GM23248 (cell line): Measurements from ENCODE around the gene NAA25. TPM values are rescaled to one million over a fixed set of nuclear protein-coding genes. Genes with fewer than 3 reads are reported as not detected.
"Not testable (repeated sequence)": the region's sequence is repeated elsewhere in the genome, so short reads cannot be mapped to it uniquely, and the experiment has no call there.

Experiments
- DNase-seq: peaks from one replicate; pipeline ENCODE4 v3.0.0-alpha.2; 2015
- H2AFZ ChIP-seq: fragments of 200-600 bp; sonication (generic); 2 replicates; pipeline ENCODE4 v1.6.1; 2016; ENCODE audit warnings: antibody characterized with exemption
- H3F3A ChIP-seq: fragments of 200-600 bp; sonication (generic); 2 replicates; pipeline ENCODE4 v1.6.1; 2016; ENCODE audit warnings: mild to moderate bottlenecking, antibody characterized with exemption, mixed run types; ENCODE audit not compliant: insufficient read depth
- H3K27ac ChIP-seq: fragments of 200-600 bp; sonication (generic); 2 replicates; pipeline ENCODE4 v1.5.1; 2016; ENCODE audit warnings: mild to moderate bottlenecking
- H3K27me3 ChIP-seq: fragments of 200-600 bp; sonication (generic); replicated peaks from 2 replicates; pipeline ENCODE4 v1.6.1; 2016; ENCODE audit warnings: mild to moderate bottlenecking; ENCODE audit not compliant: insufficient read depth
- H3K36me3 ChIP-seq: fragments of 200-600 bp; sonication (generic); 2 replicates; pipeline ENCODE4 v1.6.1; 2016; ENCODE audit warnings: low read depth, mild to moderate bottlenecking
- H3K4me1 ChIP-seq: fragments of 200-600 bp; sonication (generic); 2 replicates; pipeline ENCODE4 v1.6.1; 2016; ENCODE audit warnings: mild to moderate bottlenecking; ENCODE audit not compliant: insufficient read depth
- H3K4me2 ChIP-seq: fragments of 200-600 bp; sonication (generic); one replicate; pipeline ENCODE4 v1.6.1; 2016; ENCODE audit warnings: mild to moderate bottlenecking; ENCODE audit not compliant: unreplicated experiment
- H3K4me3 ChIP-seq: fragments of 200-600 bp; sonication (generic); 2 replicates; pipeline ENCODE4 v1.5.1; 2016; ENCODE audit warnings: mild to moderate bottlenecking
- H3K79me2 ChIP-seq: fragments of 200-600 bp; sonication (generic); 2 replicates; pipeline ENCODE4 v1.6.1; 2016; ENCODE audit warnings: mild to moderate bottlenecking; ENCODE audit not compliant: insufficient read depth
- H3K9ac ChIP-seq: fragments of 200-600 bp; sonication (generic); 2 replicates; pipeline ENCODE4 v1.6.1; 2016; ENCODE audit warnings: mild to moderate bottlenecking
- H3K9me2 ChIP-seq: fragments of 200-600 bp; sonication (generic); 2 replicates; pipeline ENCODE4 v1.6.1; 2016; ENCODE audit warnings: mixed run types, mild to moderate bottlenecking, moderate library complexity; ENCODE audit not compliant: insufficient read depth
- H3K9me3 ChIP-seq: fragments of 200-600 bp; sonication (generic); one replicate; pipeline ENCODE4 v1.6.1; 2017; ENCODE audit warnings: low read depth
- H4K20me1 ChIP-seq: fragments of 200-600 bp; sonication (generic); 2 replicates; pipeline ENCODE4 v1.6.0; 2016; ENCODE audit not compliant: insufficient read depth
- EZH2 ChIP-seq: fragments of 200-600 bp; sonication (generic); IDR thresholded peaks from 2 replicates; pipeline ENCODE4 v1.6.1; 2018; ENCODE audit warnings: antibody characterized with exemption, mild to moderate bottlenecking; ENCODE audit not compliant: insufficient read depth, poor library complexity, severe bottlenecking
- EZH2phosphoT487 ChIP-seq: fragments of 200-600 bp; sonication (generic); IDR thresholded peaks from 2 replicates; pipeline ENCODE4 v1.6.1; 2018; ENCODE audit warnings: antibody characterized with exemption, moderate library complexity, mild to moderate bottlenecking, low read depth; ENCODE audit not compliant: insufficient read depth
- WGBS, 2 experiments: methylation state at CpG; one replicate each; pipeline ENCODE4 v1.1.6; 2015 to 2017; ENCODE audit warnings: low lambda C conversion rate in 2 of 2, low coverage in 1 of 2; ENCODE audit errors: missing lambda C conversion rate in 2 of 2; 5-methylcytosine and 5-hydroxymethylcytosine counted together
- in situ Hi-C: fragments of 300-500 bp; cut with MboI; formaldehyde crosslinking; loops from 2 replicates; pipeline ENCODE4 v1.15.0; 2020
- polyA plus RNA-seq: library from polyadenylated mRNA; unstranded; fragments of >200 nt; fragmentation: Nextera tagmentation; extraction: Ambion mirVana; gene quantifications from 2 replicates; pipeline ENCODE4 v1.2.1, GENCODE V29; 2016
- total RNA-seq: library from RNA; depleted of rRNA; stranded (reverse); fragments of >200 nt; shearing (Covaris generic); gene quantifications from 2 replicates; pipeline ENCODE4 v1.2.3, GENCODE V29; 2014

The NAA25 gene
- total and polyA plus RNA-seq, 2 experiments from 2014 or later, result 15.2 to 16.1 TPM

DNA sequence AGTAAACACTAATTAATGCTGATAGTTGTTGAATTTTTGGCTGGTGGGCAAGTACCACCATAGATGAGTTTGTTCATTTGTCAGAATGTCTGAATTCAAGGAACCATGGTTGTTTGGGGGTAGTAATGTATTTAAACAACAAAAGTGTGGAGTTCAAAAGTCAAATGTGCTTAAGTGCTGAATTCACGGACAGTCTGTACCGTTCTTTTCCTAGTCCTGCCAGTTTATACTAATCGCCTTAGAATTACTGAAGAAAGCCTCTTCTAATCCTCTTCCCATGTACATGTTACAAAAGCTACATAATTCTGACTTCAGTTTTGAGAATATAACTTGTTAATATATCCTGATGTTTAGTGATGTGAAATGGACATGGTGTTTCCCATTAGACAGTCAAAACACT, 2.7 kb downstream of the NAA25 start:
- no peaks in the 10 kb centered on the region for H3K9me3 ChIP-seq

GRCh38 chr12:112103758-112104503, 4.7 kb downstream of the NAA25 start:
- 96 to 97% methylated on average over 8 of the region's 8 CpGs for WGBS, 2 experiments
- no peak overlapping the region for H3K4me3 ChIP-seq
- no peak overlapping the region for H3K27ac ChIP-seq
- H4K20me1 ChIP-seq, result peaks cover 5% of the 10 kb centered on the region; the same call in 1 of the 2 replicates
- H3F3A ChIP-seq, result peaks cover 11% of the 10 kb centered on the region; the same call in 1 of the 2 replicates
- H3K4me2 ChIP-seq, result no peak overlapping the region
- H3K9me3 ChIP-seq, result no peaks in the 10 kb centered on the region
- in situ Hi-C loops, result no loop called here
- H2AFZ ChIP-seq, result no peak overlapping the region
- H3K9ac ChIP-seq, result no peak overlapping the region
- H3K79me2 ChIP-seq, result peaks cover 100% of the 10 kb centered on the region
- no peaks in the 10 kb centered on the region for H3K9me2 ChIP-seq
- DNase-seq, result no peak
- peaks cover 18% of the 10 kb centered on the region for H3K4me1 ChIP-seq
- H3K27me3 ChIP-seq, result no peaks in the 10 kb centered on the region
- TF ChIP-seq EZH2 (no peak), EZH2phosphoT487 (no peak)
- H3K36me3 ChIP-seq, result peaks cover 7% of the 10 kb centered on the region

More for the DNA sequence above, 2.7 kb downstream of the NAA25 start:
- peaks cover 3% of the 10 kb centered on the region; the same call in 1 of the 2 replicates for H4K20me1 ChIP-seq
- WGBS, 2 experiments, result 91 to 96% methylated on average over 3 of the region's 3 CpGs
- H3K27me3 ChIP-seq, result no peaks in the 10 kb centered on the region
- H3K79me2 ChIP-seq, result peaks cover 81% of the 10 kb centered on the region
- TF ChIP-seq EZH2, result no peak
- no peak for TF ChIP-seq EZH2phosphoT487
- no peaks in the 10 kb centered on the region for H3K9me2 ChIP-seq
- peaks cover 21% of the 10 kb centered on the region for H3K4me1 ChIP-seq
- H3K27ac ChIP-seq, result no peak overlapping the region
- H3K4me2 ChIP-seq, result peak overlapping the region; percentile 21
- H3K9ac ChIP-seq, result no peak overlapping the region
- DNase-seq, result no peak
- H2AFZ ChIP-seq, result no peak overlapping the region
- in situ Hi-C loops, result no loop called here
- H3F3A ChIP-seq, result peaks cover 11% of the 10 kb centered on the region; the same call in 1 of the 2 replicates
- no peak overlapping the region for H3K4me3 ChIP-seq
- peaks cover 5% of the 10 kb centered on the region for H3K36me3 ChIP-seq

DNA sequence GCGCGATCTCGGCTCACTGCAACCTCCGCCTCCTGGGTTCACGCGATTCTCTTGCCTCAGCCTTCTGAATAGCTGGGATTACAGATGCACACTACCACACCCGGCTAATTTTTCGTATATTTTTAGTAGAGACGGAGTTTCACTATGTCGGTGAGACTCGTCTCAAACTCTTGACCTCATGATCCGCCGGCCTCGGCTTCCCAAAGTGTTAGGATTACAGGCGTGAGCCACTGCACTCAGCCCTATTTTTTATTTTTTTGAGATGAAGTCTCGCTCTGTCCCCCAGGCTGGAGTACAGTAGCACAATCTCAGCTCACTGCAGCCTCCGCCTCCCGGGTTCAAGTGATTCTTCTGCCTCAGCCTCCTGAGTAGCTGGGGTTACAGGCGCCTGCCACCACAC, 5.8 kb downstream of the NAA25 start:
- H3K36me3 ChIP-seq, H3K9ac ChIP-seq, in situ Hi-C loops, H3K4me2 ChIP-seq, H2AFZ ChIP-seq, H3K9me3 ChIP-seq, DNase-seq, H3K27me3 ChIP-seq, H4K20me1 ChIP-seq, H3K27ac ChIP-seq, H3K4me3 ChIP-seq, H3K9me2 ChIP-seq: not testable (repeated sequence)
- Histone ChIP-seq H3F3A (peaks cover 18% of the 10 kb centered on the region; the same call in 1 of the 2 replicates), H3K4me1 (peaks cover 18% of the 10 kb centered on the region), H3K79me2 (peaks cover 100% of the 10 kb centered on the region)
- WGBS, 2 experiments, result 92 to 93% methylated on average over 18 to 19 of the region's 19 CpGs

GRCh38 chr12:112102127-112102526, 6.5 kb downstream of the NAA25 start:
- peaks cover 100% of the 10 kb centered on the region for H3K79me2 ChIP-seq
- H3K36me3 ChIP-seq, result peaks cover 7% of the 10 kb centered on the region
- peaks cover 5% of the 10 kb centered on the region; the same call in 1 of the 2 replicates for H4K20me1 ChIP-seq
- no peak overlapping the region for H3K4me2 ChIP-seq
- DNase-seq, result no peak
- no peaks in the 10 kb centered on the region for H3K9me3 ChIP-seq
- in situ Hi-C loops, result no loop called here
- H3K4me1 ChIP-seq, result peaks cover 12% of the 10 kb centered on the region
- no peaks in the 10 kb centered on the region for H3K27me3 ChIP-seq
- TF ChIP-seq EZH2 (no peak), EZH2phosphoT487 (no peak)
- WGBS, 2 experiments, result 84 to 88% methylated on average over 4 of the region's 4 CpGs
- no peak overlapping the region for H3K27ac ChIP-seq
- H3K4me3 ChIP-seq, result no peak overlapping the region
- H3K9ac ChIP-seq, result no peak overlapping the region
- H3K9me2 ChIP-seq, result no peaks in the 10 kb centered on the region
- H3F3A ChIP-seq, result peaks cover 18% of the 10 kb centered on the region
- no peak overlapping the region for H2AFZ ChIP-seq

GRCh38 chr12:112100500-112100899, 8.1 kb downstream of the NAA25 start:
- H3K9me2 ChIP-seq, DNase-seq, H3K27me3 ChIP-seq, in situ Hi-C loops, H3K9me3 ChIP-seq, H3K27ac ChIP-seq, H3K36me3 ChIP-seq, H4K20me1 ChIP-seq, H3K9ac ChIP-seq, H3K4me2 ChIP-seq, H2AFZ ChIP-seq, H3K4me3 ChIP-seq: not testable (repeated sequence)
- WGBS, 2 experiments, result 97 to 99% methylated on average over 12 to 15 of the region's 15 CpGs
- Histone ChIP-seq H3K4me1 (peaks cover 15% of the 10 kb centered on the region), H3F3A (peaks cover 33% of the 10 kb centered on the region), H3K79me2 (peaks cover 98% of the 10 kb centered on the region)
